ENCODE results near the gene KAZN.

- no peak for TF ChIP-seq ZFP3 (CRISPR knock-in tag; IDR thresholded peaks at IDR 0.05)
- no peak for TF ChIP-seq TOX (CRISPR knock-in tag; IDR thresholded peaks at IDR 0.05; ENCODE audit: borderline replicate concordance)
- TF ChIP-seq ESRRG (CRISPR knock-in tag; IDR thresholded peaks at IDR 0.05), result no peak
- no peak for TF ChIP-seq PPARA (CRISPR knock-in tag; IDR thresholded peaks at IDR 0.05; ENCODE audit: borderline replicate concordance)
- TF ChIP-seq GLIS3 (CRISPR knock-in tag; IDR thresholded peaks at IDR 0.05), result no peak
- TF ChIP-seq CSDC2 (CRISPR knock-in tag; IDR thresholded peaks at IDR 0.05), result no peak
- TF ChIP-seq, protein P1, sequence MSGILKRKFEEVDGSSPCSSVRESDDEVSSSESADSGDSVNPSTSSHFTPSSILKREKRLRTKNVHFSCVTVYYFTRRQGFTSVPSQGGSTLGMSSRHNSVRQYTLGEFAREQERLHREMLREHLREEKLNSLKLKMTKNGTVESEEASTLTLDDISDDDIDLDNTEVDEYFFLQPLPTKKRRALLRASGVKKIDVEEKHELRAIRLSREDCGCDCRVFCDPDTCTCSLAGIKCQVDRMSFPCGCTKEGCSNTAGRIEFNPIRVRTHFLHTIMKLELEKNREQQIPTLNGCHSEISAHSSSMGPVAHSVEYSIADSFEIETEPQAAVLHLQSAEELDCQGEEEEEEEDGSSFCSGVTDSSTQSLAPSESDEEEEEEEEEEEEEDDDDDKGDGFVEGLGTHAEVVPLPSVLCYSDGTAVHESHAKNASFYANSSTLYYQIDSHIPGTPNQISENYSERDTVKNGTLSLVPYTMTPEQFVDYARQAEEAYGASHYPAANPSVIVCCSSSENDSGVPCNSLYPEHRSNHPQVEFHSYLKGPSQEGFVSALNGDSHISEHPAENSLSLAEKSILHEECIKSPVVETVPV (CRISPR knock-in tag; IDR thresholded peaks at IDR 0.05), result no peak
- no peak for TF ChIP-seq SNAI2 (CRISPR knock-in tag; IDR thresholded peaks at IDR 0.05)
- TF ChIP-seq BACH2 (CRISPR knock-in tag; IDR thresholded peaks at IDR 0.05; ENCODE audit: borderline replicate concordance), result no peak
- TF ChIP-seq ARNTL (CRISPR knock-in tag; IDR thresholded peaks at IDR 0.05; ENCODE audit: borderline replicate concordance, low read depth), result no peak
Observed at GRCh38 chr1:14810595-14811361, 212.3 kb downstream of the KAZN start.
